Limb (tissue), 2 donors: ENCODE results near the gene ERVV-1.
"Not testable (repeated sequence)": the region's sequence is repeated elsewhere in the genome, so short reads cannot be mapped to it uniquely, and the experiment has no call there.

Experiments
- DNase-seq, 2 donors: peaks; one replicate each; pipeline ENCODE4 v3.0.0-alpha.2; 2016; ENCODE audit errors: extremely low spot score in 2 of 2

The ERVV-1 gene

DNA sequence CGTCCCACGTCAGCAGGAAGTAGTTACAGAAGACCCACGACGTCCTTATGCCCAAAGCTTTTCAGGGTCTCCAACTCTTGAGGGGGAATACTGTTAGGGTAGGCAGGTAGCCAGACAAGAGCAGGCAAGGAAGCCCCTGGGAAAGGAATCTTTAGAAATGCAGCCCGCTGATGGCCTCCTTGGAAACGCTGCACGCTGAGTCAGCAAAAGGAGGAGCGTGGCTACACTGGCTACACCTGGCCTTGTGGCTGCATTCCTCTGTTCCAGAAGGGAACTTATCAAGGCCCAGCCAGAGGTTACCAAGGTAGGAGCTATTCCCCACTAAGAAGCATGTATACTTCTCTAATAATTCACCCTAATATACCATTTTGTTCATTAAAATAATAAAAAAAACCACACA, 2.0 kb downstream of the ERVV-1 start:
- no peak for DNase-seq

DNA sequence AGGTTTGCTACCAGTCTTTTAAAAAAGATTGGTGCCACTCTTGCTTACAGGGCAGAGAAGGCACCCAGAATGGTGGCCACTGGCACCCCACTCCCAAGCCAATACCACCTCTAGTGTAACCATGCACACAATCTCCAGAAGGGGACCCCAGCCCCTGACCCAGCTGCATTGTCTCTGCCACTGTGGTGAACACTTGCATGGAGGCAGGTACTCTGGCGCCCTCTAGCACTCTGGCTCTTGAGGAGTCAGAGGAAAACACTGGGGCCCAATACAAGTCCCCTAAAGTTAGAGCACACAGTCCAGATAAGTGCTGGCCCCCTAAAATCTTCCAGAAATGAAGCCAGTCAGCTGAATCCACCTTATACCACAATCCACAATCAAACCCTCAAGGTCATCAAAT, 6.0 kb downstream of the ERVV-1 start:
- DNase-seq, result no peak

DNA sequence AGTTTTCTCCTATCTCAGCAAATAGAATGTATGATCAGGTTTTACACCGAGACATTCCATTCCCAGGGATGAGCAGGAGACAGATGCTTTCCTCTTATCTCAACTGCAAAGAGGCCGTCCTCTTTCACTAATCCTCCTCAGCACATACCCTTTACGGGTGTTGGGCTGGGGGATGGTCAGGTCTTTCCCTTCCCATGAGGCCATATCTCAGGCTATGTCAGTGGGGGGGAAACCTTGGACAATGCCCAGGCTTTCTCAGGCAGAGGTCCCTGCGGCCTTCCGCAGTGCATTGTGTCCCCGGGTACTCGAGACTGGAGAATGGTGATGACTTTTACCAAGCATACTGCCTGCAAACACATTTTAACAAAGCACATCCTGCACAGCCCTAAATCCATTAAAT, 14.6 kb downstream of the ERVV-1 start:
- DNase-seq, result not testable (repeated sequence)

DNA sequence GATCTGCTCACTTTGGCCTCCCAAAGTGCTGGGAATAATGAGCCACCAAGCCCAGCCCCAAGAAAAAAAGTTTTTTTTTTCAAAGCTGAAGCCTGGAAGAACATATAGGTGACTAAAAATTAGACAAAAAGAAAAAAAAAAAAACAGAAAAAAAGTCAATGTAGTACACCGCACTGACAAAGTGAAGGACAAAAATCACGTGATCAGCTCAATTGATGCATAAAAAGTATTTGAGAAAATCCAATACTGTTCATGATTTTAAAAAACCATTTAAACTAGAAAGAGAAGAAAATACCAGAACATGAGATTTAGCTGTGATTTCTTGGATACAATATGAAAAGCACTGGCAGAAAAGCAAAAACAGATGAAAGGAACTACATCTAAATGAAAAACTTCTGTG, 20.3 kb downstream of the ERVV-1 start:
- DNase-seq, result no peak

DNA sequence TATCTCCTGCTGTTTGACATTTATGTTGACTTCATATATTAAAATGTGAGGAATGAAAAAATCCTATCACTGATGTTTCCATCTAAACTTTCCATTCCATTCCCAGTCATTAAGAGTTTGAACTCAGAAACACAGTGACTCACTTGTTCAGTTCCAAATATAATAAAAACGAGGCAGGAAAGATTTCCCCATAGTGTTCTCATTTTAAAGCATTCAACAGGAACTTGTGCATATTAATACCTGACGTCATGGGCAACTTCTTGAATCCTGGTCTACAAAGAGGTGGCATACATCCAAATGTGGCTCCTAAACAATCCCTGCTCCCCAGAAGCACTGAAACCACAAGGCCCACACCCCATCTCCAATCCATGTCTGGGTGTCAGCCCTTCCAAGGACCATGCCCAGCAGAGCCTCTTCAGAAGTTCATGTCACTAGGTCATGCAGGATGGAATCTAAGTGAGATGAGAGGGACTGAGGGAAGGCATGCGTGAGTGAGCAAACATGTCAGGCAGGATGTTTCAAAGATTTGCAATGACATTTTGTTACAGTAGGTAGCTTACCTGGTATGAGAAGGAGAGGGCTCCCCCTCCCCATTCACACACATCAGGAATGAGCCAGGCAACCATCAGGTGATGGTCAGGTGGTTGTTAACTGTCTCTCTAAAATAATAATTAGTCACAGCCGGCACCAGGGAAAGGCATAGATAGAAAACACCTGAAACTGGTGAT, 21.4 kb downstream of the ERVV-1 start:
- DNase-seq, result no peak

DNA sequence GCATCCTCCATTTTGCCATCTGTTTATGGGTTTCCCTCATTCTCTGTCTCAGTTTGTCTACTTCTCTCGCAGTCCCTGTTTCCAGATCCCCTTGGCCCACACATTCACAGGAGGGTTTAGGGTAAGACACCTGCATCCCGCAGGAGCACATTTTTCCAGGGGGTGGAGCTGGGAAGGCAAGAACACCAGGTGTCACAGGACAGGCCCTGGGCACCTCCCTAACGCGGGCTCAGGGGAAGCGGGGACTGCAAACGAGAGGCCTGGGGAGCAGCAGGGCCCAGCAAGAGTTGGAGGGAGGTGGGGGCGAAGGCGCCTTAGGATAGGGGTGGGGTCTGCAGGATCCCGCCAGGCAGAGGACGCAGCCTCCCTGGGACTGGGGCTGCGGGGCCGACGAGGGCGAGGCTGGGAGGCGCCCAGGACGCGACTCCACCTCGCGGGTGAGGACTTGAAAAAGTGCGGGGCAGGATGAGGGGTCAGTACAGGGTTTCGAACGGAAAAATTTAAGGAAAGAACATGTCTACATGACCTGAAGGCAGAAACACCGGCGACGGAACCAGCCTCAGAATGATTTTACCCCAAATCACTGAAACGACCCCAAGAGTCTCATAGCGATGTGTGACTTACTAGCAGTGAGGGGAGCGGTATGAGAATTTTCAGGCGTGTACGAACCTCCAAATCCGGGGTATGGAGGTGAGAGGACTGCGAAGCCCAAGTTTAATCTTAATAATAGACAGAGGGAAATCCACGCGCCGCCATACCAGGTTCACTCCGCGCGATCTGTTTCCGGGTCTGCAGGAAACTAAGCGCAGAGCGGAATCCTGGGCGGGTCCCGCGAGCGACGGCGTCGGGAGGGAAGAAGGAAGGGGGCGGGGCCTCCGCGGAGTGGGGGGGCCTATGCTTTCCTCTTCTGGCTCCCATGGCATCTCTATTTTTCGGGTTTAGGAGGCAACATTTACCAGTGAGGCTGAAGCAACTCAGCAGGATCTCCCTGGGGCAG, 23.7 kb downstream of the ERVV-1 start:
- DNase-seq, result peak; percentile 63 to 81

DNA sequence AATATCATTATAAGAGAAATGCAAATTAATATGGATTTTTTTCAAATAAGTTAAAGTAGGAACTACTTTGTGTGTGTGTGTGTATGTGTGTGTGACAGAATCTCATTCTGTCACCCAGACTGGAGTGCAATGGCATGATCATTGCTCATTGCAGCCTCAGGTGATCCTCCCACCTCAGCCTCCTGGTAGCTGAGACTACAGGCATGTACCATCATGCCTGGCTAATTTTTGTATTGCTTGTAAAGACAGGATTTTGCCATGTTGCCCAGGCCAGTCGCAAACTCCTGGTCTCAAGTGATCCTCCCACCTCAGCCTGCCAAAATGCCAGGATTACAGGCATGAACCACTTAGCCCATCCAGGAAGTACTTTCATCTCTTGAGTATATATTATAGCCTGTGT, 27.6 kb downstream of the ERVV-1 start:
- no peak for DNase-seq

DNA sequence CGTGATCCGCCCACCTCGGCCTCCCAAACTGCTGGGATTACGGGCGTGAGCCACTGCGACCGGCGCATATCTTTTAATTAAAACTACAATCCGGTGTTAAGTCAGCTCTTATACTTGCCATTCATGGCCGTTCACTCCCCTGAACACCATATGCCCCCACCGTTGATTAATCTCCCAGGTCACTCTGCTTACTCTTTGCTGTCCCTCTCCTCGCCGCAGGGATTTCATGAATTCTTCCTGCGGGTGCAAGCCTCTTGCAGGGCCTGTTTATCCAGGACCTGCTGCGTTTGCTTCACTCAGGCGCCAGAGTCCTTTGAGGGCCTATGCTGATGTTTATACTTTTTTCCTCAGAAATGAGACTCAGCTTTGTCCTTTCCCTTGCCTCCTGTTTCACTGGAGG, 31.8 kb downstream of the ERVV-1 start:
- no peak for DNase-seq

DNA sequence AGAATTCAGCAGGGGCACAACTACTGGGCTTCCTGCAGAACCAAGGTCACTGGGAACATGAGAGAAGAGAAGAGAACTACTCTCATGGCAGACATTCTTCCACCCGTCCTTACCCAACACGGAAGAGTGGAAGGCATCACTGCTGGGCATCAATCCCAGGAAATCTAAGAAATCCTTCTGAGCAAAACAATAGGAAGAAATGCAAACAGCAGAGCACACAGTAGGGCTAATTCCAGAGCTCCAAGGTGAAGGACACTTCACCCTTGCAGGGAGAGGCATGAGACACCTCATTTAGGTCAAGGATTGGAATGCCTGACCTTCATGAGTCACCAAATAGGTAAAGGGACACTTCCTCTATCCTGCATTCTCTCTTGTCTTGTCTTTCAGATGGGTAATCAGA, 33.7 kb downstream of the ERVV-1 start:
- no peak for DNase-seq

DNA sequence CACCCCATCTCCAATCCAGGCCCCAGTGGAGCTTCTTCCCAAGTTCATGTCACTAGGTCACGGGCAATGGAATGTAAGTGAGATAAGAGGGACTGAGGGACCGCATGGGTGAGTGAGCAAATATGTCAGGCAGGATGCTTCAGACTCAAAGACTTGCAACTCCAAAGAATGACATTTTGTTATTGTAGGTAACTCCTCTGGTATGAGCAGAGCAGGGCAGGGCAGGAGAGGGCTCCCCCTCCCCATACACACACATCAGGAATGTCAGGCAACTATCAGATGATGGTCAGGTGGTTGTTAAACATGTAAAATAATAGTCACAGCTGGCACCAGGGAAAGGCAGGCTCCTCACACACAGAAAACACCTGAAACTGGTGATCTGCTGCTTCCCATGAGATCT, 41.4 kb downstream of the ERVV-1 start:
- no peak for DNase-seq

DNA sequence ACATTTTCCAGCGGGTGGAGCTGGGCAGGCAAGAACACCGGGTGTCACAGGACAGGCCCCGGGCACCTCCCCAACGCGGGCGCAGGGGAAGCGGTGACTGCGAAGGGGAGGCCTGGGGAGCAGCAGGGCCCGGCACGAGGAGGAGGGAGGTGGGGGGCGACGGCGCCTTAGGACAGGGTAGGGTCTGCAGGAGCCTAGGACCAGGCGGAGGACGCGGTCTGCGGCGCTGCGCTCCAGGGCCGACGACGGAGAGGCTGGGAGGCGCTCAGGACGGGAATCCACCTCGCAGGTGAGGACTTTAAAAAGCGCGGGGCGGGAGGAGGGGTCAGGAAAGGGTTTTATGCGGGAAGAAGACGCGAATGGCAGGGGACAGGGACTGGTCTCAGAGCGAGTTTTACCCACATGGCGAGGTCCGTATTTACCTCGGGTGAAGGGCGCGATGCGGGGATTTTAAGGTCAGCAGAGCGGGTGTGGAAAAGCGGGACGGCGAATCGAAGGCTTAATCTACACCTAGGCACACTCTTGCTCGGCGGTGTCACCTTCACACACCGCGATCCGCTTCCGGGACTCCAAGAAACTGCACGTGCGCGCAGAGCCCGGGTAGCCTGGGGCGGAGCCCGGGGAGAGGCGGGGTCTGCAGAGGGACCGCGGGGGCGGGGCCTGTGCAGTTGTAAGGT, 44.3 kb downstream of the ERVV-1 start:
- peak in 1 of 2 donors; percentile 53 for DNase-seq
